GM10266 (cell line): ENCODE data around the gene FBXO46.
A peak's percentile ranks its signal among the peaks of the same experiment; 100 is the strongest.

Experiments
- DNase-seq: peaks from one replicate; pipeline ENCODE4 v3.0.0; 2012; ENCODE audit errors: extremely low spot score
- CTCF ChIP-seq: IDR thresholded peaks from 2 replicates; pipeline ENCODE4 v1.5.1; 2012; ENCODE audit warnings: mild to moderate bottlenecking, low read depth; ENCODE audit not compliant: control insufficient read depth, insufficient read depth; ENCODE audit errors: missing control alignments

The FBXO46 gene

GRCh38 chr19:45676851-45677263 is 53.8 kb downstream of the FBXO46 start:
- no peak for TF ChIP-seq CTCF
- DNase-seq = peak; percentile 47

DNA sequence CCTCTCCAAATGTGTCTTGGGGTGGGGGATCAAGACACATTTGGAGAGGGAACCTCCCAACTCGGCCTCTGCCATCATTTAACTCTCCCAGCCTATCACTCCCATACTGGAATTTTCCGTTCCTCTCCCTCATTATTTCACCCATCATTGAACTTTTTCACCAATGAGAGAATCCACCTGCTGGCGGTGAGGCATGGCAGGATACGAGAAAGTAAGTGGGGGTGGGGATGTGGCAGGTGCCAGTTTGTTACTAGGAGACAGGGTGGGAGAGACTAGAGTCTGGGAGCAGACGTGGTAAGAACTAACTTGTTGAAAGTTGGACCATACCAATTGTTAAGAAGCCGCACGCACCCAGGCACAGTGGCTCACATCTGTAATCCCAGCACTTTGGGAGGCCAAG is 55.8 kb downstream of the FBXO46 start:
- TF ChIP-seq CTCF = no peak
- DNase-seq = no peak

DNA sequence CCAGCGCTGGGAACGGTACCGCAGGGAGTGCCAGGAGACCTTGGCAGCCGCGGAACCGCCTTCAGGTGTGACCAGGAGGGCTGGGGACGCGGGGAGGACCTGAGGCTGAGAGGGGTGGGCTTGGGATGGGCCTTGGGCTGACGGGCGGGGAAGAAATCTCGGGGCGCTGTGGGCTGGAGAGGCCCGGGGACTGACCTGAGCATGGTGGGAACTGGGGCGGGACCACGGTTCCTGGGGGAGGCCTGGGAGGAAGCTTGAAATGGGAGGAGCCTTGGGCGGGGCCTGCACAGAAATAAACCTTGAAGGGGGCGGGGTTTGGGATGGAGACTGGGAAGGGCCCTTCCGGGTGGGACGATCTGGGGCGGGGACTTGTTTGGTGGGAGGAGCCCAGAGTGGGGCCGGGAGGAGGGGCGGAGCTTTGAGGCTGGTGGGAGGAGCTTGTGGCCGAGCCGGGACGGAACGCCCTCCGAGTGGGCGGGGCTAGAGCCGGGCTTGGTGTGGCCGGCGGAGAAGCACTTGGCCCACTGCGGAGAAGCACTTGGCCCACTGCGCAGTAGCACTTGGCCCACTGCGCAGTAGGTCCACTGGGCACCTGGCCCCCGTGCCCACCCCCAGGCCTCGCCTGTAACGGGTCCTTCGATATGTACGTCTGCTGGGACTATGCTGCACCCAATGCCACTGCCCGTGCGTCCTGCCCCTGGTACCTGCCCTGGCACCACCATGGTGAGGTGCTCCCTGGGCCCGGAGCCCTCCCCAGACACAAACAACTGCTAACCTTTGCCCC is 59.8 kb downstream of the FBXO46 start:
- peak; percentile 97 for DNase-seq
- no peak for TF ChIP-seq CTCF

- DNase-seq = no peak
- TF ChIP-seq CTCF = no peak
These were observed 62.3 kb downstream of the FBXO46 start for GRCh38 chr19:45668342-45668871.

- DNase-seq = peak; percentile 76
- no peak for TF ChIP-seq CTCF
These were observed 62.9 kb downstream of the FBXO46 start, which contains the start of gene GIPR for GRCh38 chr19:45667620-45668341. Gene GIPR (plus strand): TSS chr19:45668221. CDS start chr19:45669521, 1,300 bp downstream.

DNA sequence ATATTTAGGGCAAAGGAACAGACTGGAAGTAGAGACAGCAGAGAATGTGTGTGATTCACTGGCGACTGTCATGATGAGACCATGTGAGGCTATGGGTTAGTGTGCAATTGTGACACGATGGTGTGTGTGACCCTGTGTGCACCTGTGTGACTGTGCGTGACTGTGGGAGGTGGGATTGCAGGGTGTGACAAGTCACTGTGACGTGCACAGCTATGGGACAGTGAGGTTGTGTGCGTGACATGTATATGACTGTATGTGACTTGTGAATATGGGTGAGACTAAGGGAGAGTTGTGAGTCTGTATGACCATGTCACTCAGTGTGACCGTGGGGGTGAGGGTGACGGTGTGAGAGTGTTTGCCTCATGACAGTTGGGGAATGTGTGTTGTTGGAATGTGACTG is 66.1 kb downstream of the FBXO46 start:
- TF ChIP-seq CTCF = no peak
- no peak for DNase-seq
